Smooth muscle cell (in vitro differentiated cells): ENCODE results near the gene ZFYVE28. TPM values are rescaled to one million over a fixed set of nuclear protein-coding genes. Genes with fewer than 3 reads are reported as not detected.

Experiments used
- DNase-seq: peaks from one replicate; lab custom pipeline; 2025; ENCODE audit not compliant: unreplicated experiment; lab: John Stamatoyannopoulos, UW
- H2AFZ ChIP-seq: fragments of 200-600 bp; sonication (generic); 2 replicates; pipeline ENCODE4 v1.6.0; 2016; ENCODE audit warnings: antibody characterized with exemption, low read depth, mild to moderate bottlenecking
- H3F3A ChIP-seq: fragments of 200-600 bp; sonication (generic); 2 replicates; pipeline ENCODE4 v1.6.0; 2017; ENCODE audit warnings: antibody characterized with exemption, low read depth
- H3K27ac ChIP-seq: fragments of 200-600 bp; sonication (generic); 2 replicates; pipeline ENCODE4 v1.5.1; 2016; ENCODE audit warnings: low read depth, mild to moderate bottlenecking
- H3K27me3 ChIP-seq: fragments of 200-600 bp; sonication (generic); 2 replicates; pipeline ENCODE4 v1.6.1; 2016; ENCODE audit warnings: low read depth, mild to moderate bottlenecking
- H3K36me3 ChIP-seq: fragments of 200-600 bp; sonication (generic); 2 replicates; pipeline ENCODE4 v1.5.1; 2016; ENCODE audit warnings: low read depth
- H3K4me1 ChIP-seq: fragments of 200-600 bp; sonication (generic); 2 replicates; pipeline ENCODE4 v1.5.1; 2016; ENCODE audit warnings: low read depth
- H3K4me2 ChIP-seq: fragments of 200-600 bp; sonication (generic); 2 replicates; pipeline ENCODE4 v1.6.0; 2016; ENCODE audit warnings: mild to moderate bottlenecking
- H3K4me3 ChIP-seq: fragments of 200-600 bp; sonication (generic); 2 replicates; pipeline ENCODE4 v1.5.1; 2016; ENCODE audit warnings: mild to moderate bottlenecking
- H3K79me2 ChIP-seq: fragments of 200-600 bp; sonication (generic); 2 replicates; pipeline ENCODE4 v1.6.0; 2016; ENCODE audit warnings: low read depth, mild to moderate bottlenecking
- H3K9ac ChIP-seq: fragments of 200-600 bp; sonication (generic); 2 replicates; pipeline ENCODE4 v1.6.0; 2016; ENCODE audit warnings: low read depth
- H3K9me3 ChIP-seq: fragments of 200-600 bp; sonication (generic); replicated peaks from 2 replicates; pipeline ENCODE4 v1.5.1; 2016; ENCODE audit warnings: low read depth
- H4K20me1 ChIP-seq: fragments of 200-600 bp; sonication (generic); 2 replicates; pipeline ENCODE4 v1.6.0; 2016; ENCODE audit warnings: low read depth
- CTCF ChIP-seq: fragments of 200-600 bp; sonication (generic); IDR thresholded peaks from 2 replicates; pipeline ENCODE4 v1.5.1; 2017; ENCODE audit warnings: borderline replicate concordance, mild to moderate bottlenecking, antibody characterized with exemption; ENCODE audit not compliant: insufficient read depth, poor library complexity, severe bottlenecking
- WGBS: methylation state at CpG from one replicate; pipeline ENCODE4 v1.1.7; 2016; ENCODE audit warnings: low lambda C conversion rate; 5-methylcytosine and 5-hydroxymethylcytosine counted together
- polyA plus RNA-seq: library from polyadenylated mRNA; unstranded; fragments of >200 nt; fragmentation: Nextera tagmentation; extraction: Ambion mirVana; gene quantifications from 2 replicates; pipeline ENCODE4 v1.2.1, GENCODE V29; 2016
- total RNA-seq: library from RNA; depleted of rRNA; stranded (reverse); fragments of >200 nt; gene quantifications from 2 replicates; pipeline ENCODE4 v1.2.3, GENCODE V29; 2014

The ZFYVE28 gene
- total and polyA plus RNA-seq, 2 experiments from 2014 or later = 0.22 TPM; not detected in 1

- no peaks in the 10 kb centered on the region for H3F3A ChIP-seq
- no peak overlapping the region for H3K9ac ChIP-seq
- WGBS = 84% methylated on average over 11 of the region's 11 CpGs
- H3K4me1 ChIP-seq = no peaks in the 10 kb centered on the region
- no peak overlapping the region for H2AFZ ChIP-seq
- H4K20me1 ChIP-seq = no peaks in the 10 kb centered on the region
- H3K4me3 ChIP-seq = no peak overlapping the region
- H3K27me3 ChIP-seq = no peaks in the 10 kb centered on the region
- no peak for DNase-seq
- no peak overlapping the region for H3K4me2 ChIP-seq
- H3K79me2 ChIP-seq = no peaks in the 10 kb centered on the region
- peaks cover 4% of the 10 kb centered on the region for H3K9me3 ChIP-seq
- no peaks in the 10 kb centered on the region for H3K36me3 ChIP-seq
- TF ChIP-seq CTCF = no peak
- no peak overlapping the region for H3K27ac ChIP-seq
Observed at GRCh38 chr4:2305766-2306501, 112.5 kb downstream of the ZFYVE28 start.

DNA sequence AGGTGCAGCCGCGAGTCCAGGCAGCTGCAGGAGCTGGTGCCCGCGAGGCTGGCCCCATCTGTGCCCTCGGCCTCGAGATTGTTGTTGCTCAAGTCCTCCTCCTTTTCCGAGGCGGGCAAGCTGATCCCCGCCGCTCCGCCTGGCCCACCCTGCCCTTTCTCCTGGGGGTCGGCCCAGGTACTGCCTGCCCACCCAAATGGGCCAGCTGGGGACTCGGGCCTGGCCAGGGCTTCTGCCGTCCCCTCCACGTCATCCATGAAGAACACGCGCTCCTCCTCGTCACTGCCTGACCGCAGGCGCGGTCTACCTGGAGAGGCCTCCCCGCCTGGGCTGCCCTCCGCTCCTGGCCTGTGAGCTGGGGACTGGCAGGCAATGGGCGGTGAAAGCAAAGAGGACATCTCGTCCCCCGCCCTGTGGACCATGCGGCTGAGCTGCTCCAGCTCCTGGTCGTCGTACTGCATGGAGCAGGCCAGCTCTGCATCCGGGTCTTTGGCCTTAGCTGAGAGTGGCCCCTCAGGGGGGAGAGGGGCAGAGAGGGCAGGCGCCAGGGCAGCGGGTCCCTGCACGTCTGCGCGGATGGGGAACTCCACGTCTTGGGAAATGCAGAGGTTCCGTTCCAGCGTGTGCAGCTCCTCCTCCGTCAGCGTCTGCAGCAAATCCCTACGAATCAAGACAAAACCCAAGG, 113.4 kb downstream of the ZFYVE28 start:
- Histone ChIP-seq H3K4me1 (no peaks in the 10 kb centered on the region), H3K27ac (no peak overlapping the region), H2AFZ (no peak overlapping the region), H3K4me2 (no peak overlapping the region), H3K9me3 (no peaks in the 10 kb centered on the region), H3K79me2 (no peaks in the 10 kb centered on the region), H3K27me3 (no peaks in the 10 kb centered on the region), H3K9ac (no peak overlapping the region), H4K20me1 (no peaks in the 10 kb centered on the region), H3K4me3 (no peak overlapping the region), H3K36me3 (no peaks in the 10 kb centered on the region), H3F3A (no peaks in the 10 kb centered on the region)
- WGBS = 95% methylated on average over 41 of the region's 41 CpGs
- no peak for DNase-seq
- TF ChIP-seq CTCF = no peak

- no peak for DNase-seq
- Histone ChIP-seq H3K27me3 (no peaks in the 10 kb centered on the region), H3K4me1 (no peaks in the 10 kb centered on the region), H2AFZ (no peak overlapping the region), H3K9ac (no peak overlapping the region), H3F3A (no peaks in the 10 kb centered on the region), H4K20me1 (no peaks in the 10 kb centered on the region), H3K4me3 (no peak overlapping the region), H3K27ac (no peak overlapping the region), H3K36me3 (no peaks in the 10 kb centered on the region), H3K79me2 (no peaks in the 10 kb centered on the region), H3K9me3 (no peaks in the 10 kb centered on the region), H3K4me2 (no peak overlapping the region)
- no peak for TF ChIP-seq CTCF
- WGBS = 90% methylated on average over 28 of the region's 32 CpGs
Observed at GRCh38 chr4:2304321-2304876, 114.0 kb downstream of the ZFYVE28 start.
